NCI-H1092 treated with DMSO at 0.1 percent for 48 hours (cell line): Measurements from ENCODE around the gene KIAA1328.
A peak's percentile ranks its signal among the peaks of the same experiment; 100 is the strongest.
"Not testable (repeated sequence)": the region's sequence is repeated elsewhere in the genome, so short reads cannot be mapped to it uniquely, and the experiment has no call there.

ENCODE experiments used
- DNase-seq: peaks from one replicate; lab custom pipeline; 2025; lab: John Stamatoyannopoulos, UW

Gene KIAA1328

GRCh38 chr18:36826556-36826955 lies 2.4 kb upstream of the KIAA1328 start:
- no peak for DNase-seq

- peak; percentile 77 for DNase-seq
Observed at GRCh38 chr18:36828157-36828629, 734 bp upstream of the KIAA1328 start.

- peak; percentile 85 for DNase-seq
Observed at GRCh38 chr18:36829362-36830157, 633 bp downstream of the KIAA1328 start.

DNA sequence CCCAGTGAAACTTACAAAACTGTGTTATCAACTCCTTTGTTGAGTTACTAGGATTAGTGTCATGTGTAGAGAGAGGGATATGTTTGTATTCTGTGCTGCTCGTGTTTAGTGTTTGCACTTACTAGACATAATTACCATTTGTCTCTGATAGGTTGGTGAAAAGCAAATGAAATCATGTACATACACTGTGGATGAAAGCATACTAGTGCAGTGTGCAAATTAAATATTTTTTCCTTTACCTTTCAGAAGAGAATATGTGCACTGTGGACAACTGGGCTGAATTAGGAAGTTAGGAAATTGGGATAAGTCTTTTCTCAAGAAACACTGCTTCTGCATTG lies 1.2 kb downstream of the KIAA1328 start:
- DNase-seq = no peak

GRCh38 chr18:36831139-36831538 lies 2.2 kb downstream of the KIAA1328 start:
- DNase-seq = no peak

DNA sequence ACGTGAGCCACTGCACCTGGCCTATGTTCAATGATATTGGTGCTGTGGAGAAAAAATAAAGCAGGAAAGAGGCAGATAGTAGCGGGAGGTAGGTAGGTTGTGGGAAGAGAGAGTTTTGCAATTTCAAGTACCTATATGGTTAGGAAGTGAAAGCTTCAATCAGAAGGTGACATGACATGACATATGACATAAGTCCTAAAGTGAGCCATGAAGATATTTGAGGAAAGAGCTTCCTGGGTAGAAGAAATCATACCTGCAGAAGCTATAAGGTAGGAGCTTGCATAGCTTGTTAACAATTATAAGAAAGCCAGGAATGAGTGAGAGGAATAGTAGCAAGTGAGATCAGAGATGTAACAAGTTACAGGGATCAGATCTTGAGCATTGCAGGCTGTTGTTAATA lies 4.2 kb downstream of the KIAA1328 start:
- no peak for DNase-seq

- no peak for DNase-seq
Observed at GRCh38 chr18:36835927-36836326, 7.0 kb downstream of the KIAA1328 start.

DNA sequence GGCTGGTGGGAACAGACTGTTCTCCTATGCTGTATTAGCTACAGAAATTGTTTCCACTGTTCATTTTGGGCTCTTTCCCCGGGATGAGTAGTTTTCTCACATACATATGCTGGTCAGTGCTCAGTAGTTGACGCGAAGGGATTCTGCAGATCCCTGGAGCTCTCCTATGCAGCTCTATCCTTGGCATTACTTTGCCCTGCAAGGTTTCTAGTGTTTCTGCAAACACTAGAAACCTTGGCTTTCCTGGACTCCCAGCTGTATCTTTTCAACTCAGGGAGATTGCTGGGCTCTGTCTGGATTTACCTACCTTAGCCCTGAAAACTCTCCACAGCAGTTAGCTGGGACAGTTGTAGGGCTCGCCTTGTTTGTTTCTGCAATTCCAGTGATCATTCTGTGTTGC lies 10.9 kb downstream of the KIAA1328 start:
- no peak for DNase-seq

GRCh38 chr18:36843199-36843598 lies 14.3 kb downstream of the KIAA1328 start:
- no peak for DNase-seq

DNA sequence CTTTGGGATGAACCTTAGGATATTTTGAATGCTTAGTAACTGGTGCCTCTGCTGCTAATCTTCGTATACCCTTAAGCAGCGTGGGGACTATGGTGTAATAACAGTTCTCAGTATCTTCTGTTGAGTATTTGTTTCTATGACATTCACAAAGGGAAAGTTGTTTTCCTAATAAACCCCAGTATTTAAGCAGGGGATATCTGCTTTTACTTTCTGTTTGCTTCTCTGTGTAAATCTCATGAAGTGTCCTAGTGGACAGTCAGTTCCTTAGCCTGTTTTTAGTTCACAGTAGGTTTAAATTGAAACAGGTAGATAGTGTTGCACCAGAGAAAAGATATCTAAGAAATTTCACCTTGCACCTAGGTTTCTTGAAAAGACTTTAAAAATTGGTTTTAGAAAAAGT lies 14.9 kb downstream of the KIAA1328 start:
- DNase-seq = no peak

- no peak for DNase-seq
Observed at GRCh38 chr18:36848609-36849008, 19.7 kb downstream of the KIAA1328 start.

DNA sequence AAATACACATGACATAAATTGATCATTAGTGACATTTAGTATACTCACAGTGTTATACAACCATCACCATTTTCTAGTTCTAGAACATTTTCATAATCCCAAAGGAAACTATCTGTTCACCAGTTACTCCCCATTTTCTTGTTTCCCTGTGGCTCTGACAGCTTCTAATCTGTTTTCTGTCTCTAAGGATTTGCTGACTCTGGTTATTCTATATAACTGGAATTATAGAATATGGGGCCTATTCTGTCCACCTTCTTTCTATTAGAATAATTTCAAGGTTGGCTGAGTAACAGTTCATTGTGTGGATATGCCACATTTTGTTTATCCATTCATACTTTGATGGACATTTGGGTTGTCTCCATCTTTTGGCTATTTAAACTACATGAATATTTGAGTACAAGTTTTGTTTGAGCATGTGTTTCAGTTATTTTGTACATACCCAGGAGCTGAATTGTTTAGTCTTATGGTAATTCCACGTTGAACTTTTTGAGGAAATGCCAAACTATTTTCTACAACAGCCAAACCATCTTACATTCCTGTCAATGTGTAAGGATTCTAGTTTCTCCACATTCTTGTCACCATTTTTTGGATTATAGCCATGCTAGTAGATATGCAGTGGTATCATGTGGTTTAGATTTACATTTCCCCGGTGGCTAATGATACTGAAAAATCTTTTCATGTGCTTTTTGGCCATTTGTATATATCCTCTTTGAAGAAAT lies 20.5 kb downstream of the KIAA1328 start:
- DNase-seq = no peak

GRCh38 chr18:36850527-36851201 lies 21.7 kb downstream of the KIAA1328 start:
- DNase-seq = no peak

- DNase-seq = no peak
Observed at GRCh38 chr18:36851202-36851590, 22.3 kb downstream of the KIAA1328 start.

DNA sequence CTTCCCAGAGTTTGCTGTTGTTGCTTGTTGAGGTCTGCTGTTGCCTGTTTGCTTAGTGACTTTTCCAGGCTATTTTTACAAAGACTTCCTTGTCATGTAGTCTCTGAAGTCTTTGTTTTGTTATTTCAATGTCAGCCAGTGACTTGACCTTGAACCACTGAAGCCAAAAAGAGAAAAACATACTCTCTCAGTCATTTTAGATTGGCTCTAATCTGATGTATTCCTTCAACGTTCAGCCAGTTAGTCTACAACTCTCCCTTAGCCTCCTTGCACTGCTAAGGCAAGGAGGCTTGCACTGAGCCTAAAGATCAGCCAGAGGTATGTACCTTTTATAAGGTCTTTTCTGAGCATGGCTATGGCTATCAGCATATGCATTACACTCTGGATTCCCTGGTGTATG lies 27.9 kb downstream of the KIAA1328 start:
- no peak for DNase-seq

DNA sequence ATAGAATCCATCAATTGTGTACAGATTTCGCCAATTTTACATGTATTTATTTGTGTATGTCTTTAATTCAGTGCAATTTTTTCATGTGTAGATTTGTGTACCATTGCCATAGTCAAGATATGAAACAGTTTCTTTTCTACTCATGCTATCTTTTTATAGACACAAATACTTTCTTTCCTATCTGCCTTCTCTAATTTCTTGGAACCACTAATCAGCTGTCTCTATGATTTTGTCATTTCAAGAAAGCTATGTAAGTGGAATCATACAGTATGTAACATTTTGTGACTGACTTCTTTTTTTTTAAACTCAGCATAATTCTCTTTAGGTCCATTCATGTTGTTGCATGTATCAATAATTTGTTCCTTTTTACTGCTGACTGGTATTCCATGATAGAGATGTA lies 33.3 kb downstream of the KIAA1328 start:
- no peak for DNase-seq

GRCh38 chr18:36867056-36867455 lies 38.1 kb downstream of the KIAA1328 start:
- no peak for DNase-seq

DNA sequence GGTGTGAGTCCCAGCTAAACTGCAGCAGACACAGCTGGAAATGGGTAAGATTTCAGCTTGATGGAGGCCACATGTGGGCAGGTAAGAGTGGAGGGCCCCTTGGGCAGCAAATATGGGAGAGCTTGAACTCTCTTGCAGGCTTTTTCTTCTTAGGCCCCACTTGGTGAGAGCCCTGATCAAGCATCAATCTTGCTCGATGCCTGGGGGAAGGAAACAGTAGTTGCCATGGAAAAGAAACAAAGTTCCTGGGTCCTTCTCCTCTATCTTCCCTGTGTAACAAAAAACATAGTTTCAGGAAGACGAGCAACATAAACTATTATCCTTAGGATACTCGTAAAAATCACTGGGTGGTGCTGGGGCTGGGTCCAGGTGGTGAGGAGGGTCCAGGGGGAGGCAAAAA lies 42.9 kb downstream of the KIAA1328 start:
- no peak for DNase-seq

DNA sequence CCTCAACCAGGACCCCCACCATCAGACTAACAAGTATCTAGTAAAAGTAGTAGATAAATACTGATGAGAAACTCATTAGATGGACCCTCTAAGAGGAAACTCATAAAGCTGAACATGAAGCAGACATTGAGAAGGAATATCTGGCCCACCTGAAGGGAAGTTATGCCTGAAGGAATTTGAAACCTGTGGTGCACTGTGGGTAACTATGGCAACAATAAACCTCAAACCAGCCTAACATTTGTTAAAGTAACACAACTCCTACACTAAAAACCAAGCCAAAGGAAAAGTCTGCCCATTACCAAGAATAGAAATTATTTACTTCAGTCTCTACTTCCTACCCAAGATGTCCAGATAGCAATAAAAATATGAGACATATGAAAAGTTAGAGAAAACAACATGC lies 43.4 kb downstream of the KIAA1328 start:
- DNase-seq = no peak

DNA sequence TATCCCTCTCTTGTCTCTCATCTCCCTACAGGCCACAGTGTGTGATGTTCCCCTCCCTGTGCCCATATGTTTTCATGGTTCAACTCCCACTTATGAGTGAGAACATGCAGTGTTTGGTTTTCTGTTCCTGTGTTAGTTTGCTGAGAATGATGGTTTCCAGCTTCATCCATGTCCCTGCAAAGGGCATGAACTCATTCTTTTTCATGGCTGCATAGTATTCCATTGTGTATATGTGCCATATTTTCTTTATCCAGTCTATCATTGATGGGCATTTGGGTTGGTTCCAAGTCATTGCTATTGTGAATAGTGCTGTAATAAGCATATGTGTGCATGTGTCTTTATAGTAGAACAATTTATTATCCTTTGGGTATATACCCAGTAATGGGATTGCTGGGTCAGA lies 44.9 kb downstream of the KIAA1328 start:
- DNase-seq = not testable (repeated sequence)

- DNase-seq = not testable (repeated sequence)
Observed at GRCh38 chr18:36879796-36880195, 50.9 kb downstream of the KIAA1328 start.

DNA sequence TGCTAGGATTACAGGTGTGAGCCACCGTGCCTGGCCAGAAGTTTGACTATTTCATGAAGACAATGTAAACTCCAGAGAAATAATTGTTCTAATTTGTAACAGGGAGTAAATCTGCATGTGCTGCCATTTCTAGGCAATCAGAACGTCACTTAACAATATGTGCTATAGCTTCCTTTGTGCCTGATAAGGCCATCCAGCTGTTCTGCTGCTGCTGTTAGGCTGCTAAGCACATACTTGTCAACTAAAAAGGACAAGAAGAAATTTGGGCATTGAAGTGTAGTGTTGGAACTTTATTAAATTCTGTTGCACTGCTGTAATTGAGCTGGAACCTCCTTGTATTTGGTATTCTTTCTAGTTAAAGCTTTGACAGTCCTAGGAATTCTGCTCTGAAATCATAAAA lies 57.1 kb downstream of the KIAA1328 start:
- no peak for DNase-seq

DNA sequence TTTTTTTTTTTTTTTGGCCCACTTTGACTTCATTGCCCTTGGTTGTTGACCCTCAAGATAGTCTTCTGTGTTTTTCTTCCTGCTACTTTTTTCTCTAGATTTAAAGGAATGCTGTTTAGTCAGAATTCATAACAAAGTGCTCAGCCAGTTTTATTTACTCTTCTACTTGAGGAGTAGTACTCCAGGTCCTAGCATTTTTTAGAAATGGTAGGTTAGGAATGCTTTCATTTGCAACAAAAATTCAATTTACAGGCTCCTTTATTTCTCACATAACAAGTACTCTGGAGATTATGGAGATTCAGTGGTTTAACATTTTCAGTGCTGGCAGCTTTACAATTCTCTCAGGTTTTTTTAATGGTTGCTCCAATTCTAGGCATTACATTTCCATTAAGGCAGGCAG lies 58.2 kb downstream of the KIAA1328 start:
- no peak for DNase-seq
